HL-60/S4 treated with retinoic acid at 250 ng/mL for 4 days and 3 days (cell line): Measurements from ENCODE around the gene HEPHL1.
"Not testable (repeated sequence)": the region's sequence is repeated elsewhere in the genome, so short reads cannot be mapped to it uniquely, and the experiment has no call there.

Experiments
- in situ Hi-C: fragments of 300-500 bp; cut with MboI; formaldehyde crosslinking; loops from 2 replicates; pipeline ENCODE4 v1.7.0; 2022; ENCODE audit warnings: low sequenced_read_pairs

Gene HEPHL1

GRCh38 chr11:94147433-94147845 lies 126.3 kb downstream of the HEPHL1 start:
- in situ Hi-C loops: no loop called here

GRCh38 chr11:94148189-94148588 lies 127.0 kb downstream of the HEPHL1 start:
- in situ Hi-C loops: no loop called here

- in situ Hi-C loops: no loop called here
These were observed 128.4 kb downstream of the HEPHL1 start for GRCh38 chr11:94149431-94150017.

GRCh38 chr11:94150056-94150455 lies 128.9 kb downstream of the HEPHL1 start:
- in situ Hi-C loops: no loop called here

GRCh38 chr11:94150704-94151685 lies 129.8 kb downstream of the HEPHL1 start:
- in situ Hi-C loops: no loop called here

GRCh38 chr11:94151903-94152677 lies 130.9 kb downstream of the HEPHL1 start:
- in situ Hi-C loops: no loop called here

GRCh38 chr11:94152678-94153065 lies 131.5 kb downstream of the HEPHL1 start:
- in situ Hi-C loops: no loop called here

- in situ Hi-C loops: no loop called here
These were observed 132.2 kb downstream of the HEPHL1 start for GRCh38 chr11:94153320-94153719.

GRCh38 chr11:94154095-94154856 lies 133.1 kb downstream of the HEPHL1 start:
- in situ Hi-C loops: no loop called here

GRCh38 chr11:94157339-94157738 lies 136.2 kb downstream of the HEPHL1 start:
- in situ Hi-C loops: not testable (repeated sequence)
